DND-41 (cell line): ENCODE measurements around the gene PSORS1C1.

ENCODE experiments used
- CTCF ChIP-seq: IDR thresholded peaks from 2 replicates; pipeline ENCODE4 v1.5.1; 2012; ENCODE audit warnings: borderline replicate concordance, low read length, moderate library complexity, mild to moderate bottlenecking; ENCODE audit not compliant: poor library complexity, severe bottlenecking; ENCODE audit errors: extremely low read depth
- EZH2 ChIP-seq: IDR thresholded peaks from 3 replicates; pipeline ENCODE4 v1.6.1; 2012; ENCODE audit warnings: borderline replicate concordance, low read depth, mild to moderate bottlenecking, moderate library complexity, low read length, inconsistent platforms; ENCODE audit not compliant: severe bottlenecking

- TF ChIP-seq EZH2 (no peak), CTCF (no peak)
Measured at GRCh38 chr6:31162463-31163165, 48.0 kb downstream of the PSORS1C1 start.
